Activated CD4-positive, CD25-positive, alpha-beta regulatory T cell treated with anti-CD3 and anti-CD28 coated beads, Interleukin-2, amount 50 U/mL, for 16 hours (primary cell): Measurements from ENCODE around the gene KCNQ4.

Source experiments
- DNase-seq: peaks from one replicate; pipeline ENCODE4 v3.0.0-alpha.2; 2020; ENCODE audit warnings: low read depth, low spot score

The KCNQ4 gene

GRCh38 chr1:40820251-40820797 lies 36.7 kb downstream of the KCNQ4 start:
- no peak for DNase-seq

- no peak for DNase-seq
Observed at GRCh38 chr1:40820911-40821693, 37.5 kb downstream of the KCNQ4 start.

- DNase-seq: no peak
Observed at GRCh38 chr1:40822890-40823289, 39.3 kb downstream of the KCNQ4 start.

GRCh38 chr1:40823345-40823744 lies 39.8 kb downstream of the KCNQ4 start:
- no peak for DNase-seq

- DNase-seq: no peak
Observed at GRCh38 chr1:40823983-40824382, 40.4 kb downstream of the KCNQ4 start.

- no peak for DNase-seq
Observed at GRCh38 chr1:40824591-40825434, 41.2 kb downstream of the KCNQ4 start.

- no peak for DNase-seq
Observed at GRCh38 chr1:40825435-40825788, 41.8 kb downstream of the KCNQ4 start.

GRCh38 chr1:40825996-40826395 lies 42.4 kb downstream of the KCNQ4 start:
- no peak for DNase-seq

- DNase-seq: no peak
Observed at GRCh38 chr1:40829631-40830245, 46.2 kb downstream of the KCNQ4 start.

GRCh38 chr1:40830419-40830943 lies 46.9 kb downstream of the KCNQ4 start:
- no peak for DNase-seq

GRCh38 chr1:40831001-40831732 lies 47.6 kb downstream of the KCNQ4 start:
- DNase-seq: no peak

GRCh38 chr1:40833979-40834378 lies 50.4 kb downstream of the KCNQ4 start:
- no peak for DNase-seq

- no peak for DNase-seq
Observed at GRCh38 chr1:40834968-40835545, 51.5 kb downstream of the KCNQ4 start.

- no peak for DNase-seq
Observed at GRCh38 chr1:40836283-40836682, 52.7 kb downstream of the KCNQ4 start.

- no peak for DNase-seq
Observed at GRCh38 chr1:40837601-40838000, 54.0 kb downstream of the KCNQ4 start.

GRCh38 chr1:40838045-40838979 lies 54.7 kb downstream of the KCNQ4 start:
- no peak for DNase-seq

GRCh38 chr1:40838980-40839942 lies 55.7 kb downstream of the KCNQ4 start:
- no peak for DNase-seq

- DNase-seq: no peak
Observed at GRCh38 chr1:40839943-40840335, 56.4 kb downstream of the KCNQ4 start.
